Astrocyte (in vitro differentiated cells and primary cell): ENCODE measurements around the gene ELMO1. TPM values are rescaled to one million over a fixed set of nuclear protein-coding genes. Genes with fewer than 3 reads are reported as not detected.

ENCODE experiments used
- DNase-seq: peaks from one replicate; pipeline ENCODE4 v3.0.0-alpha.2; 2010; ENCODE audit warnings: low read depth
- FAIRE-seq: peaks from 2 replicates; lab custom pipeline; 2011; peaks lifted over from hg19 to GRCh38; lab: Jason Lieb, UNC
- H2AFZ ChIP-seq: 2 replicates; pipeline ENCODE4 v1.6.0; 2012; ENCODE audit warnings: low read depth, low read length, inconsistent platforms
- H3K27ac ChIP-seq: 2 replicates; pipeline ENCODE4 v1.5.1; 2011; ENCODE audit warnings: low read depth, low read length, inconsistent platforms
- H3K27me3 ChIP-seq: 2 replicates; pipeline ENCODE4 v1.6.0; 2011; ENCODE audit warnings: low read length, inconsistent platforms; ENCODE audit not compliant: insufficient read depth
- H3K36me3 ChIP-seq: 2 replicates; pipeline ENCODE4 v1.5.1; 2011; ENCODE audit warnings: low read length, inconsistent platforms; ENCODE audit not compliant: insufficient read depth
- H3K4me1 ChIP-seq: 2 replicates; pipeline ENCODE4 v1.5.1; 2011; ENCODE audit warnings: low read length, inconsistent platforms; ENCODE audit not compliant: insufficient read depth
- H3K4me2 ChIP-seq: 2 replicates; pipeline ENCODE4 v1.6.0; 2012; ENCODE audit warnings: low read length, inconsistent platforms
- H3K4me3 ChIP-seq: 2 replicates; pipeline ENCODE4 v1.5.1; 2011; ENCODE audit warnings: low read depth, mild to moderate bottlenecking, low read length, inconsistent platforms; ENCODE audit not compliant: insufficient read depth
- H3K79me2 ChIP-seq: 2 replicates; pipeline ENCODE4 v1.6.0; 2012; ENCODE audit warnings: mild to moderate bottlenecking, low read length, inconsistent platforms; ENCODE audit not compliant: insufficient read depth
- H3K9ac ChIP-seq: 2 replicates; pipeline ENCODE4 v1.6.0; 2012; ENCODE audit warnings: mild to moderate bottlenecking, low read length, inconsistent platforms
- H3K9me3 ChIP-seq: 2 replicates; pipeline ENCODE4 v1.5.1; 2012; ENCODE audit warnings: low read depth, mild to moderate bottlenecking, low read length, inconsistent platforms; ENCODE audit not compliant: insufficient read depth
- H4K20me1 ChIP-seq: 2 replicates; pipeline ENCODE4 v1.6.0; 2012; ENCODE audit warnings: low read length, inconsistent platforms; ENCODE audit not compliant: insufficient read depth
- H3K27ac Mint-ChIP-seq: one replicate; pipeline ENCODE4 v1.8.0; 2021; ENCODE audit warnings: mild to moderate bottlenecking, mixed read lengths; ENCODE audit not compliant: unreplicated experiment
- H3K27me3 Mint-ChIP-seq: one replicate; pipeline ENCODE4 v1.8.0; 2021; ENCODE audit warnings: low read depth, mixed read lengths; ENCODE audit not compliant: unreplicated experiment
- H3K36me3 Mint-ChIP-seq: one replicate; pipeline ENCODE4 v1.8.0; 2021; ENCODE audit warnings: low read depth, mixed read lengths; ENCODE audit not compliant: unreplicated experiment
- H3K4me1 Mint-ChIP-seq: one replicate; pipeline ENCODE4 v1.8.0; 2021; ENCODE audit warnings: low read depth, mixed read lengths; ENCODE audit not compliant: unreplicated experiment
- H3K4me3 Mint-ChIP-seq: one replicate; pipeline ENCODE4 v1.8.0; 2021; ENCODE audit warnings: mild to moderate bottlenecking, moderate library complexity, mixed read lengths; ENCODE audit not compliant: unreplicated experiment
- H3K9me3 Mint-ChIP-seq: one replicate; pipeline ENCODE4 v1.8.0; 2021; ENCODE audit warnings: mild to moderate bottlenecking, mixed read lengths; ENCODE audit not compliant: unreplicated experiment
- CTCF ChIP-seq: IDR thresholded peaks from 2 replicates; pipeline ENCODE4 v1.5.1; 2011; ENCODE audit warnings: low read depth, mild to moderate bottlenecking, inconsistent platforms, low read length, moderate library complexity; ENCODE audit not compliant: insufficient read depth
- EZH2 ChIP-seq: IDR thresholded peaks from 2 replicates; pipeline ENCODE4 v1.6.1; 2012; ENCODE audit warnings: mild to moderate bottlenecking, low read length, inconsistent platforms; ENCODE audit not compliant: insufficient read depth
- total RNA-seq: library from RNA; stranded (reverse); gene quantifications from 2 replicates; pipeline ENCODE4 v1.2.1, GENCODE V29; 2021

Gene ELMO1
- total RNA-seq, 1 donor from 2014 or later, result 20.4 TPM

DNA sequence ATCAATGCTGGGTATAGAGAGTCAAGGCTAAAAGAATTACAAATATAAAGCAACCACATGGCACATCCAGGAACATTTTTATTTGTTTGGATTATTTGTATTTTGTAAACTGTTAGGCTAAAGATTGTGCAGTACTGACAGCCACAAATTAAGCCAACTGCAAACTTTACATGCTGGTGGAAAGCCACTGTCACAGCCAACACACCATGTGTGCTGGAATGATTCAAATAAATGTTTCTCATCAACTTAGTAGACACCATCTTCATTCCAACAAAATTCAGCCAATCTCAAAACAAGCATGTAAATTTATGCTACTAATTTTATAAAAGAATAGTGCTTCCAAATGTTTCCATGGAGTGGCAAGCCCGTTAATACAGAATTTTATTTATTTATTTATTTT lies 211.8 kb downstream of the ELMO1 start:
- Histone ChIP-seq H3K4me3 (no peak overlapping the region), H3K79me2 (no peaks in the 10 kb centered on the region), H3K9me3 (no peaks in the 10 kb centered on the region), H3K36me3 (no peaks in the 10 kb centered on the region), H4K20me1 (no peaks in the 10 kb centered on the region), H3K4me1 (no peaks in the 10 kb centered on the region), H2AFZ (no peak overlapping the region), H3K9ac (no peak overlapping the region), H3K27me3 (no peaks in the 10 kb centered on the region), H3K4me2 (no peak overlapping the region), H3K27ac (no peak overlapping the region)
- Mint-ChIP-seq H3K4me3 (no peak overlapping the region), H3K36me3 (peaks cover 3% of the 10 kb centered on the region), H3K27me3 (no peaks in the 10 kb centered on the region), H3K27ac (no peak overlapping the region), H3K4me1 (no peaks in the 10 kb centered on the region), H3K9me3 (no peaks in the 10 kb centered on the region)
- no peak for TF ChIP-seq CTCF
- no peak for TF ChIP-seq EZH2
- no peak for FAIRE-seq
- no peak for DNase-seq

- no peak for DNase-seq
- Mint-ChIP-seq H3K27ac (no peak overlapping the region), H3K4me1 (no peaks in the 10 kb centered on the region), H3K4me3 (no peak overlapping the region), H3K27me3 (no peaks in the 10 kb centered on the region), H3K9me3 (no peaks in the 10 kb centered on the region), H3K36me3 (peaks cover 4% of the 10 kb centered on the region)
- no peaks in the 10 kb centered on the region for H3K27me3 ChIP-seq
- H3K79me2 ChIP-seq, result no peaks in the 10 kb centered on the region
- no peak overlapping the region for H3K9ac ChIP-seq
- no peak for FAIRE-seq
- TF ChIP-seq CTCF, result no peak
- no peak for TF ChIP-seq EZH2
- no peak overlapping the region for H3K27ac ChIP-seq
- no peak overlapping the region for H2AFZ ChIP-seq
- H3K36me3 ChIP-seq, result no peaks in the 10 kb centered on the region
- no peak overlapping the region for H3K4me2 ChIP-seq
- no peaks in the 10 kb centered on the region for H4K20me1 ChIP-seq
- H3K4me3 ChIP-seq, result no peak overlapping the region
- no peaks in the 10 kb centered on the region for H3K4me1 ChIP-seq
- no peaks in the 10 kb centered on the region for H3K9me3 ChIP-seq
These were observed 212.9 kb downstream of the ELMO1 start for GRCh38 chr7:37235813-37236212.

DNA sequence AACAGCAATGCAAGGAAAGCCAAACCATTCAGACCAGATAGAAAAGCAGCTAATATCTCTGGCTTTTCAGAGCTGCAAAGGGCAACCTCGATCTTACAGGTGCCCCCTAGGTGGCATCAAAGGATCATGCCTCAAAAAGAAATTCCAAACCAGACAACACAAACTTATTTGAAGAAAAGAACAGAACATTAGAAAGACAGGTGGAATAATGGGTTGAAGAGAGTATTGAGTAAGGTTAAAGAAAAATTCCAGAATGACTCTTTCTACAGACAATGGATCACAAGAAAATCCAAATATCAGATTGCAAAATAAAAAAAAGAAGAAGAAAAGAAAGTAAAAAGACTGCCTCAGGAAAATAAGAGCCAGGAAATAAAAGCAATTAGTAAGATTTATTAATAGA lies 213.7 kb downstream of the ELMO1 start:
- Histone ChIP-seq H3K36me3 (no peaks in the 10 kb centered on the region), H3K9ac (no peak overlapping the region), H3K4me3 (no peak overlapping the region), H3K9me3 (no peaks in the 10 kb centered on the region), H2AFZ (no peak overlapping the region), H4K20me1 (no peaks in the 10 kb centered on the region), H3K27me3 (no peaks in the 10 kb centered on the region), H3K79me2 (no peaks in the 10 kb centered on the region), H3K27ac (no peak overlapping the region), H3K4me2 (no peak overlapping the region), H3K4me1 (no peaks in the 10 kb centered on the region)
- no peaks in the 10 kb centered on the region for H3K27me3 Mint-ChIP-seq
- TF ChIP-seq CTCF (peak; percentile 51), EZH2 (no peak)
- H3K36me3 Mint-ChIP-seq, result peaks cover 4% of the 10 kb centered on the region
- no peaks in the 10 kb centered on the region for H3K9me3 Mint-ChIP-seq
- DNase-seq, result no peak
- H3K4me3 Mint-ChIP-seq, result no peak overlapping the region
- no peak for FAIRE-seq
- peaks cover 2% of the 10 kb centered on the region for H3K4me1 Mint-ChIP-seq
- no peak overlapping the region for H3K27ac Mint-ChIP-seq
